ENCODE data around the gene CEP72.
"Not testable (repeated sequence)": the region's sequence is repeated elsewhere in the genome, so short reads cannot be mapped to it uniquely, and the experiment has no call there.

Gene CEP72

DNA sequence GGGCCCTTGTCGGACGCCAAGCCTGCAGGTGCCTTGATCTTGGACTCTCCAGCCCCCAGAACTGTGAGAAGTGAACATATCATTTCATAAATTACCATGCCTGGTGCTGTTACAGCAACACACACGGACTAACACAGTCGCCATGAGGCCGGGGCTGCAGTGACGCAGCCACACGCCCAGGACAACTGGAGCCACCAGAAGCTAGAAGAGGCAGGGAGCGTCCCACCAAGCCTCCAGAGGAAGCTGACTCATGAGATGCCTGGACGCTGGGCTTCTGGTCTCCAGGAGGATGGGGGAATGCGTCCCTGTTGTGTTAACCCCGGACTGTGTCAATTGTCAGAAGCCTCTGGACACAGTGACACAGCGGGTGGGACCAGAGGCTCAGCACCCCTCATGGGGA lies 74.8 kb downstream of the CEP72 start:
- not testable (repeated sequence) for DNase-seq

DNA sequence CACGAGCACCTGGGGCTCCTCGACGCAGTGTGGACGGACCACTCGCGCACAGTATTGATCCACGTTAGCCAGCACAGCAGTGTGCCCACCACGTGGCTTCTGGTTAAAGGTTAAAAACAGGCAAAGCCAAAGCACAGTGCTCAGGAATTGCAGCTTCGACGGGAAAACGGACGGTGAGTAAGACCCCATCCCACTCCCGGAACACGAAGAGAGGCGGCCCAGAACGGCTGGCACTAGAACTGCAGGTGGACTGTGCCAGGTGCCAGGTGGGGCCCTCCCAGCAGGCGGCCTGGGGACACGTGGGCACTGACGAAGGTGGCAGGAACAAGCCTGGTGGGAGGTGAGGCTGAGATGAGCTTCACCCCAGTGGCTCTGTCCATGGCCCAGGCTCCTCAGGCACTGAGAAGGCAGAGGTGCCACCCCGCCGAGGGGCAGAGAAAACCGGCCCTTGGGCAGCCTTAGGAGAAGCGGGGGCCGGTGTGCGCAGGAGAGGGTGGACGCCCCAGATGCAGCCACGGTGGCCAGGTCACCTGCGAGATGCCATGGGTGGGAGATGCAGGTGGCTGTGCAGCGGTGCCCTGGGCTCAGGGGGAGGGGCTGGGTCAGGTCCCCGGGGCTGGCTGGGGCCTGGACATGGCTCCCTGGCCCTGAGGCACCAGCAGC lies 76.3 kb downstream of the CEP72 start:
- DNase-seq = not testable (repeated sequence)

DNA sequence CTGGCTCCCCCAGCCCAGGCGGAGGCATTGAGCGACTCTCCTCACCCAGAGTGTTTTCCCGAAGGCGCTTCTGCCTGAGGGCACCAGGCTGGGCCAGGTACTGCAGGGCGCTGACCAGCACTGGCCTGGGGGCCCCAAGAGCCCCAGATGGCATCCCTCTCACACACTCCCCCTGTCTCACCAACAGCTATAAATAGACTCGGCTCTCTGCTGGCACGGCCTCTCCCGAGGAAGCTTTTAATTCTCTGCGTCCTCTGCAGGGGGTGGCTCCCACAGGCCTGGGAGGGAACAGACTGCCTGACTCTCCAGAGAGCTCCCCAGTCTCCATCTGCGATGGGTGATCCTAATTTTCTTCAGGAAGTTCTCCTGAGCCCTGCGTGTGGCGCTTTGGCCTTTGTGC lies 78.2 kb downstream of the CEP72 start:
- not testable (repeated sequence) for DNase-seq

DNA sequence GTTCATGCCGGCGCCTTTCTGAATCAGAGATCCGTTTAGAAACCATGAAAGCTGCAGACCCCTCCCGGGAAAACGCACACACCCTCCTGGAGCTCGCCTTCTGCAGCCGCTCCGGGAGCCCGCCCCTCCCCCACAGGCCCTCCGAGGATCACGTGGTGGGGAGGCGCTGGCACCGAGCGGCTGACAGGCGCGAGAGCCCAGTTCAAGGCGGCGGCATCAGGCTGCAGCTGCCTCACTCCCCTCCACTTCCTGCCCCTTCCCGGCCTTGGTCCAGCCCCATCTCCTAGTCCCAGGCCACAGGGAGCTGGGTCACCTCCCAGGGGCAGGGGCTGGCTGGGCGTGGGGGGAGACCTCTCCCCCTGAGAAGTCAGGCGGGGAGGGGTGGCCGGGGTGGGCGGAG lies 78.9 kb downstream of the CEP72 start:
- not testable (repeated sequence) for DNase-seq

DNA sequence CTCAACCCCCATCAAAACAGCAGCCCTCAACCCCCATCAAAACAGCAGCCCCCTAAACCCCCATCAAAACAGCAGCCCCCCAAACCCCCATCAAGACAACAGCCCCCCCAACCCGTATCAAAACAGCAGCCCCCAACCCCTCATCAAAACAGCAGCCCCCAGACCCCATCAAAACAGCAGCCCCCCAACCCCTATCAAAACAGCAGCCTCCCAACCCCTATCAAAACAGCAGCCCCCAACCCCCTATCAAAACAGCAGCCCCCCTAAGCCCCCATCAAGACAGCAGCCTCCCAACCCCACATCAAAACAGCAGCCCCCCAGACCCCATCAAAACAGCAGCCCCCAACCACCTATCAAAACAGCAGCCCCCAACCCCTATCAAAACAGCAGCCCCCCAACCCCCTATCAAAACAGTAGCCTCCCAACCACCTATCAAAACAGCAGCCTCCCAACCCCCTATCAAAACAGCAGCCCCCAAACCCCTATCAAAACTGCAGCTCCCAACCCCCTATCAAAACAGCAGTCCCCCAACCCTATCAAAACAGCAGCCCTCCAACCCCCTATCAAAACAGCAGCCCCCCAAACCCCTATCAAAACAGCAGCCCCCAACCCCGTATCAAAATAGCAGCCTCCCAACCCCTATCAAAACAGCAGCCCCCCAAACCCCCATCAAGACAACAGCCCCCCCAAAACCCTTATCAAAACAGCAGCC lies 79.8 kb downstream of the CEP72 start:
- DNase-seq = no peak

DNA sequence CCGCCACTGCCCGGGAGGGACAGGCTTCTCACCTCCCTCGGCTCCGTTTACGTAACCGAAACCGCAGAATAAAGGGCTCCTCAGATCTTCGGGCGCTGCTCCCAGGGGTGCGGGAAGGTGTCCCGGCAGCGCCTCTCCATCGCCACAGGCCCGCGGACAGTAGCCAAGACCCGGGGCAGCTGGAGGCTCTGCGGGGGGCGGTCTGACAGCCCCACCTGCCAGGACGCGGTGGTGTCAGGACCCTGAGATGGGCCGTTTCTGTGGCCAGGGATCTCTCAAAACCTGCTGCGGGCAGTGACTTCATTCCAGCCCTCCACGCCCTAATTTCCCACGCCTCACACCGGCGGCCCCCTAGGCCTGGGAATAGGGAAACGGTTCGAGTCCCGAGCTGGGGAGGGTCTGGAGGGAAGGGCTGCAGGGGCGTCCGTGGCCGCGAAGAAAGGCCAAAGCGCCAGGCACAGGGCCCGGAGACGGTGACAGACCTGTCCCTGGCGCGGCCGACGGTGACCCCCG lies 80.4 kb downstream of the CEP72 start:
- not testable (repeated sequence) for DNase-seq

DNA sequence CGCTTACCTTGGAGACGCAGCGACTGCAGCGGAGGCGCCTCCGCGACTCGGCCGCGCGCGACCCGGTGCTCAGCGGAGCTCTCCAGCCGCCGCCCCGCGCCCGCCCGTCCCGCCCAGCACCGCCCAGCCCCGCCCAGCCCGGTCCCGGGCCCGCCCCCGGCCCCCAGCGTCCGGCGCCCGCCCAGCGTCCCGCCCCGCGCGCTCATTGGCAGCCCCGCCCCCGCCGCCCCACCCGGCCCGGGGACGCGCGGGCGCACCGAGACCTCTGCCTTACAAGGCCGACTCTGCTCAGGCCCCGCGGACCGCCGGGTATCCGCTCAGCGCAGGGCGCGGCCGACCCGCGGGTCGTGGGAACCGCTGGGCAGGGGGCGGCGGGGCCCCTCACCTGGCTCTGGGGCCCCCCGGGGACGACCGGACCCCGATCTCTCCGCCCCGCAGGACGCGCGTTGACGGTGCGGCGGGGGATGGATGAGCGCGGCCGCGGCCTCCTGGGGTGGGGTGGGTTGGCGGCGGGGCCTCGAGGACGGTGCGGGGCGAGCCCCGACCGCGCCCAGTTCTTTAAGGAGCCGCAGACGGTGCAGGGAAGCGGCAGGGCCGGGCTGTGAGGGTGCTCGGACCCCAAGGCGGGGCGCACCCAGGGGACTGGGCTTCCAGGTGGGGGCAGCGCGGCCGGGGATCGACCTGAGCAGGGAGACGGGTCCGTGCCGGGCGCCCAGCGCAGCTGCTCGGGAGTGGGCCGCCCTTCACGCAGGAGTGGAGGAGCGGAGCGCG lies 81.3 kb downstream of the CEP72 start, which contains the start of gene TPPP:
Gene TPPP (minus strand): TSS at position 82 of the 771 bp plus-strand sequence. CDS start 15,292 bp downstream, outside the sequence.
- not testable (repeated sequence) for DNase-seq

DNA sequence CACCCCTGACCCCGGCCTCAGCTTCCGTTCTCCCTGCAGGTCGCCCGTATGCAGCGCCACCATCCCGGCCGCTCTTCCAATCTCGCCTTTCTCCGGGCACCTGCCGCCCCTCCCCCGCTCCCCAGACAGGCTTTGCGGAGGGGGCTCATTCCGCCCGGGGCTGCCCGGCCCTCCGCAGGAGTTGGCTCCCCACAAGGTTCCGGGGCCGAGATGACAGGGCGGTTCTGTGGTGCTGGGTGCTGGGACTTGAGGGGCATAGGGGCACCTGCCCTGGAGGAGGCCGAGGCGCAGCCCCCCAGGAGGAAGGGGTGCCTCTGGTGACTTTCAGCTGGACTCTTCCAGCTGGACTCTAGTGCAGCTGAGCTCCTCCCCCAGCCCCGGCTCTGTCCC lies 81.9 kb downstream of the CEP72 start:
- DNase-seq = not testable (repeated sequence)

DNA sequence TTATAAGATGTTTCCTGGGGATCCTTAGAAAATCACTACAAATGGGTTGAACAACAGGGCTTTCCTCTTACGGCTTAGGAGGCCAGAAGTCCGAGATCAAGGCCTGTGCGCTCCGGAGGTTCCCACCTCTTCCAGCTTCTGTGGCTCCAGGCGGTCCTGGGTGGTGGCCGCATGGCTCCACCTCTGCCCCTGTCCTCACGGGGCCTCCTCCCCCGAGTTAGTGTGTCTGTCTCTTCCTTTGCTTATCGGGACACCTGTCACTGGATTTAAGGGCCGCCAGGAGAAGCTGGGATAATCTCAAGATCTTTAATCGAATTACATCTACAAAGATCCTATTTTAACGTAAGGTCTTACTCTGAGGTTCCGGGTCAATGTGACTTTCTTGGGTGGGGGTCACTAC lies 83.3 kb downstream of the CEP72 start:
- DNase-seq = not testable (repeated sequence)

DNA sequence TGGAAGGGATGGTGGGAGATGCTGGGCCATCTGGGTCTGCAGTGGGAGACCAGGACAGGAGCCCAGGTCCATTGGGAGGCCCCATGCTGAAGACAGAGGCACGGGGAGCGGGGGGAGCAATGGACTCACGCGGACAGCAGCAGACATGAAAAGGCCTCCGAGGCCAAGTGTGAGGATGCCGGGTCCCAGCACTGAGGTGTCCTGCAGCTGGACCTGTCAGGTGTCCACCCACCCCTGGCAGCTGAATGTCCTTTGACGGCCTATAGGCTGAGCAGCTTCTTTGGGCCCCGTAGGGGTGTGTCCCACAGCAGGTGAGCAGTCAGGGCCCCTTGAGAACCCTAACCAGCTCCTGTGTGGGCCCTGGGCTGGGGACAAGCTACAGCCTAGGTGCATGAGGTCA lies 84.1 kb downstream of the CEP72 start:
- not testable (repeated sequence) for DNase-seq

DNA sequence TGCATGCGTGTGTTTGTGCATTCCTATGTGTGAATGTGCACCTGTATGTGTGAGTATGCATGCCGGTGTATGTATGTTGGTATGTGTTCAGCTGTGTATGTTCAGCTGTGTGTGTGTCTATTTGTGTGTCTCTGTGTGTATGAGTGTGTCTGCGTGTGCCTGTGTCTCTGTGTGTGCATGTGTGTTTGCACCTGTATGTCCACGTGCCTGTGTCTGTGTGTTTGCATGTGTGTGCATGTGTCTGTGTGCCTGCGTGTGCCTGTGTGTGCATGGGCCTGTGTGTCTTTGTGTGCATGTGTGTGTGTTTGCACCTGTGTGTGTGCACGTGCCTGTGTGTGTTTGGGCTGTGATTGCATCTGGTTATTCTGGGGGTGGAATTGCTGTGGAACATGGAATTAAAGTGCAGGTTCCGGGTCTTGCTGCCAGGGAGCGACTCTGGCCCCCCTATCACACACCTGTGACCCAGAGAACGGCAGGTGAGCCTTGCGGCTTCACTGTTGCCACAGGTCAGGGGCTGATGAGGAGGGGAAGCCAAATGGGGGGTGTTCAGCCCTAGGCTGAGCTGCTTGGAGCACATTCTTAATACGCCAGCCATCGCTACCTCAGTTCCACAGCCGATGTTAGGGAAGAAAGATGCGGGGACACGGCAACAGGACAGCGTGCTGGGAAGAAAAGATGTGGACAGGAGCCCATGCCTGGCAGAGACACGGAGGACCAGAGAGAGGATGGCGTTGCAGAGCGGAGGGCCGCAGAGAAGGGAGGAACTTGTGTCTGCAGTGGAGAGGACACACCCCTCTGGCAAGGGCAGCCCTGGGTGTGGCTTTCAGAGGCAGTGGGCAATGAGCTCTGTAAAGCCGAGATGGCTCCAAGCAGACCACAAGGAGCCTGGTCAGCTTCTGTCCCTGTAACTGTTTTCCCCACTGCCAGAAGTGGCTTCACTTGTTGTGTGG lies 84.9 kb downstream of the CEP72 start:
- DNase-seq = not testable (repeated sequence)

Measured in cerebellar nuclear complex (tissue), 1 donor.